Liver (tissue), 9 donors: ENCODE data around the gene NR6A1. TPM values are rescaled to one million over a fixed set of nuclear protein-coding genes. Genes with fewer than 3 reads are reported as not detected.

Source experiments
- DNase-seq: peaks from one replicate; pipeline ENCODE4 v3.0.0-alpha.2; 2017; ENCODE audit warnings: low spot score
- H3K27ac ChIP-seq, 2 donors: one replicate each; pipeline ENCODE4 v1.7.0; 2013; ENCODE audit warnings: inconsistent platforms in 2 of 2, low read length in 2 of 2, control low read depth in 1 of 2, low read depth in 1 of 2, mild to moderate bottlenecking in 1 of 2
- H3K27me3 ChIP-seq, 4 donors: one replicate each; pipeline versions ENCODE4 v1.6.1 to v1.7.0; 2013; ENCODE audit warnings: low read length in 3 of 4, inconsistent platforms in 1 of 4, mild to moderate bottlenecking in 1 of 4, moderate library complexity in 1 of 4; ENCODE audit not compliant: control insufficient read depth in 4 of 4, insufficient read depth in 4 of 4
- H3K36me3 ChIP-seq, 4 donors: one replicate each; pipeline versions ENCODE4 v1.6.1 to v1.7.0; 2013; ENCODE audit warnings: low read length in 3 of 4, mild to moderate bottlenecking in 3 of 4, low read depth in 1 of 4, moderate library complexity in 1 of 4; ENCODE audit not compliant: control insufficient read depth in 4 of 4, insufficient read depth in 3 of 4
- H3K4me1 ChIP-seq, 4 donors: one replicate each; pipeline versions ENCODE4 v1.6.1 to v1.7.0; 2013; ENCODE audit warnings: low read length in 3 of 4, mild to moderate bottlenecking in 3 of 4, moderate library complexity in 1 of 4; ENCODE audit not compliant: control insufficient read depth in 4 of 4, insufficient read depth in 4 of 4
- H3K4me3 ChIP-seq, 3 donors: one replicate each; pipeline versions ENCODE4 v1.6.1 to v1.7.0; 2013; ENCODE audit warnings: low read length in 3 of 3, control low read depth in 1 of 3, low read depth in 1 of 3, mild to moderate bottlenecking in 1 of 3
- H3K9ac ChIP-seq, 2 donors: one replicate each; pipeline ENCODE4 v1.7.0; 2013; ENCODE audit warnings: low read length in 2 of 2, mild to moderate bottlenecking in 2 of 2, moderate library complexity in 2 of 2, control low read depth in 1 of 2, low read depth in 1 of 2
- H3K9me3 ChIP-seq, 4 donors: one replicate each; pipeline versions ENCODE4 v1.6.1 to v1.7.0; 2013; ENCODE audit warnings: low read length in 3 of 4; ENCODE audit not compliant: control insufficient read depth in 4 of 4
- EGR1 ChIP-seq, 2 donors: IDR thresholded peaks; 2 replicates each; pipeline ENCODE4 v1.6.1; 2016 to 2018; ENCODE audit warnings: antibody characterized with exemption in 2 of 2, low read depth in 2 of 2
- FOXA1 ChIP-seq: IDR thresholded peaks from 2 replicates; pipeline ENCODE4 v1.6.1; 2016; ENCODE audit warnings: antibody characterized with exemption
- FOXA2 ChIP-seq: IDR thresholded peaks from 2 replicates; pipeline ENCODE4 v1.6.1; 2016; ENCODE audit warnings: antibody characterized with exemption
- GABPA ChIP-seq, 2 donors: IDR thresholded peaks in 1 of 2; conservative IDR thresholded peaks in 1 of 2; 2 replicates each; pipeline ENCODE4 v1.6.1; 2016; ENCODE audit warnings: antibody characterized with exemption in 2 of 2, mild to moderate bottlenecking in 1 of 2, moderate library complexity in 1 of 2
- HNF4A ChIP-seq, 2 donors: conservative IDR thresholded peaks; 2 replicates each; pipeline ENCODE4 v1.6.1; 2016; ENCODE audit warnings: antibody characterized with exemption in 2 of 2, mild to moderate bottlenecking in 2 of 2
- HNF4G ChIP-seq: IDR thresholded peaks from 2 replicates; pipeline ENCODE4 v1.6.1; 2016; ENCODE audit warnings: antibody characterized with exemption
- JUND ChIP-seq, 2 donors: IDR thresholded peaks; 2 replicates each; pipeline ENCODE4 v1.6.1; 2016; ENCODE audit warnings: antibody characterized with exemption in 2 of 2
- NR2F2 ChIP-seq: IDR thresholded peaks from 2 replicates; pipeline ENCODE4 v1.6.1; 2016; ENCODE audit warnings: antibody characterized with exemption
- RAD21 ChIP-seq, 2 donors: IDR thresholded peaks; 2 replicates each; pipeline ENCODE4 v1.6.1; 2016; ENCODE audit warnings: antibody characterized with exemption in 2 of 2, mild to moderate bottlenecking in 2 of 2
- RXRA ChIP-seq, 2 donors: IDR thresholded peaks; 2 replicates each; pipeline ENCODE4 v1.6.1; 2017 to 2018; ENCODE audit warnings: antibody characterized with exemption in 2 of 2, mild to moderate bottlenecking in 1 of 2
- SP1 ChIP-seq: IDR thresholded peaks from 2 replicates; pipeline ENCODE4 v1.6.1; 2018; ENCODE audit warnings: antibody characterized with exemption, mild to moderate bottlenecking
- TAF1 ChIP-seq: conservative IDR thresholded peaks from 2 replicates; pipeline ENCODE4 v1.6.1; 2016; ENCODE audit warnings: antibody characterized with exemption, mild to moderate bottlenecking
- YY1 ChIP-seq: IDR thresholded peaks from 2 replicates; pipeline ENCODE4 v1.6.1; 2016; ENCODE audit warnings: antibody characterized with exemption, mild to moderate bottlenecking
- WGBS: extraction: QIAGEN DNeasy Blood & Tissue Kit; methylation state at CpG from one replicate; pipeline ENCODE4 v1.1.7; 2013; 5-methylcytosine and 5-hydroxymethylcytosine counted together
- polyA plus RNA-seq, 2 donors: library from polyadenylated mRNA; stranded (reverse) in 1 of 2; unstranded in 1 of 2; fragments of 200-250 nt in 1 of 2; fragments of >200 nt in 1 of 2; fragmentation: Nextera tagmentation in 1 of 2; extraction: Ambion mirVana in 1 of 2; gene quantifications; one replicate each; pipeline versions ENCODE4 v1.2.1 to v1.2.3, GENCODE V29; 2013 to 2015
- total RNA-seq, 2 donors: library from RNA; depleted of rRNA; stranded (reverse); fragments of >200 nt; gene quantifications; one replicate each; pipeline ENCODE4 v1.2.3, GENCODE V29; 2014
- TF ChIP-seq, protein P1 (sequence below): IDR thresholded peaks from 2 replicates; pipeline ENCODE4 v1.6.1; 2016; ENCODE audit warnings: antibody characterized with exemption
- TF ChIP-seq, protein P2 (sequence below): IDR thresholded peaks from 2 replicates; pipeline ENCODE4 v1.6.1; 2016; ENCODE audit warnings: antibody characterized with exemption
- TF ChIP-seq, protein P3 (sequence below): IDR thresholded peaks from 2 replicates; pipeline ENCODE4 v1.6.1; 2016; ENCODE audit warnings: antibody characterized with exemption, mild to moderate bottlenecking
- TF ChIP-seq, protein P4 (sequence below): fragments of 150-350 bp; IDR thresholded peaks from 2 replicates; pipeline ENCODE4 v1.5.1; 2017; ENCODE audit warnings: improper control_type of control experiment, low read depth, low read length; ENCODE audit not compliant: missing input control
- TF ChIP-seq, protein P5 (sequence below): IDR thresholded peaks from 2 replicates; pipeline ENCODE4 v1.6.1; 2016; ENCODE audit warnings: antibody characterized with exemption
- donor health status: healthy.
- donor health status: healthy.
- donor health status: healthy.
- donor health status: healthy.
- donor health status: healthy.

NR6A1 gene
- total and polyA plus RNA-seq, 4 donors, result 0.72 to 6.1 (median 2.1) TPM

DNA sequence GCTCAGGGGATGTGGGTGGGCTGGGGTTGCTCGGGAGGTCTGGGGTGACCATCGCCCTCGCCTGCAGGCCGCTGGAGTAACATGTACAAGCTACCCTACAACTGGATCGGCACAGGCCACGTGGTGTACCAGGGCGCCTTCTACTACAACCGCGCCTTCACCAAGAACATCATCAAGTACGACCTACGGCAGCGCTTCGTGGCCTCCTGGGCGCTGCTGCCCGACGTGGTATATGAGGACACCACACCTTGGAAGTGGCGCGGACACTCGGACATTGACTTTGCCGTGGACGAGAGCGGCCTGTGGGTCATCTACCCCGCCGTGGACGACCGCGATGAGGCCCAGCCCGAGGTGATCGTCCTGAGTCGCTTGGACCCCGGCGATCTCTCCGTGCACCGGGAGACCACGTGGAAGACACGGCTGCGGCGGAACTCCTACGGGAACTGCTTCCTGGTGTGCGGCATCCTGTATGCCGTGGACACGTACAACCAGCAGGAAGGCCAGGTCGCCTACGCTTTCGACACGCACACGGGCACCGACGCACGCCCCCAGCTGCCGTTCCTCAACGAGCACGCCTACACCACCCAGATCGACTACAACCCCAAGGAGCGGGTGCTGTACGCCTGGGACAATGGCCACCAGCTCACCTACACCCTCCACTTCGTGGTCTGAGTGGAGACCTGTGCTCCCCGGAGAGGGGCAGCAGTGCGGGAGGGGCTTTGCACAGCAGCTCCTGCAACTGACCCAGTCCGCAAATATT lies 38.8 kb upstream of the NR6A1 start:
- no peak overlapping the region for H3K4me3 ChIP-seq
- H3K36me3 ChIP-seq, result no peaks in the 10 kb centered on the region
- H3K4me1 ChIP-seq, result no peaks in the 10 kb centered on the region
- WGBS, result 95% methylated on average over 60 of the region's 60 CpGs
- H3K27ac ChIP-seq, result no peak overlapping the region
- TF ChIP-seq SP1 (no peak), HNF4G (no peak), RAD21 (IDR thresholded peaks at IDR 0.05) (no peak), HNF4A (conservative IDR thresholded peaks at IDR 0.05) (no peak), GABPA (IDR thresholded peaks at IDR 0.05 in 1 of 2, conservative IDR thresholded peaks at IDR 0.05 in 1 of 2) (no peak), EGR1 (IDR thresholded peaks at IDR 0.05; ENCODE audit: low read depth in 2 of 2) (no peak), YY1 (no peak), RXRA (IDR thresholded peaks at IDR 0.05) (no peak), FOXA2 (no peak), FOXA1 (no peak), TAF1 (no peak), NR2F2 (no peak), JUND (IDR thresholded peaks at IDR 0.05) (no peak)
- TF ChIP-seq, protein P1, sequence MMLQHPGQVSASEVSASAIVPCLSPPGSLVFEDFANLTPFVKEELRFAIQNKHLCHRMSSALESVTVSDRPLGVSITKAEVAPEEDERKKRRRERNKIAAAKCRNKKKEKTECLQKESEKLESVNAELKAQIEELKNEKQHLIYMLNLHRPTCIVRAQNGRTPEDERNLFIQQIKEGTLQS, result no peak
- TF ChIP-seq, protein P2, sequence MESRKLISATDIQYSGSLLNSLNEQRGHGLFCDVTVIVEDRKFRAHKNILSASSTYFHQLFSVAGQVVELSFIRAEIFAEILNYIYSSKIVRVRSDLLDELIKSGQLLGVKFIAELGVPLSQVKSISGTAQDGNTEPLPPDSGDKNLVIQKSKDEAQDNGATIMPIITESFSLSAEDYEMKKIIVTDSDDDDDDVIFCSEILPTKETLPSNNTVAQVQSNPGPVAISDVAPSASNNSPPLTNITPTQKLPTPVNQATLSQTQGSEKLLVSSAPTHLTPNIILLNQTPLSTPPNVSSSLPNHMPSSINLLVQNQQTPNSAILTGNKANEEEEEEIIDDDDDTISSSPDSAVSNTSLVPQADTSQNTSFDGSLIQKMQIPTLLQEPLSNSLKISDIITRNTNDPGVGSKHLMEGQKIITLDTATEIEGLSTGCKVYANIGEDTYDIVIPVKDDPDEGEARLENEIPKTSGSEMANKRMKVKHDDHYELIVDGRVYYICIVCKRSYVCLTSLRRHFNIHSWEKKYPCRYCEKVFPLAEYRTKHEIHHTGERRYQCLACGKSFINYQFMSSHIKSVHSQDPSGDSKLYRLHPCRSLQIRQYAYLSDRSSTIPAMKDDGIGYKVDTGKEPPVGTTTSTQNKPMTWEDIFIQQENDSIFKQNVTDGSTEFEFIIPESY, result no peak
- TF ChIP-seq, protein P3, sequence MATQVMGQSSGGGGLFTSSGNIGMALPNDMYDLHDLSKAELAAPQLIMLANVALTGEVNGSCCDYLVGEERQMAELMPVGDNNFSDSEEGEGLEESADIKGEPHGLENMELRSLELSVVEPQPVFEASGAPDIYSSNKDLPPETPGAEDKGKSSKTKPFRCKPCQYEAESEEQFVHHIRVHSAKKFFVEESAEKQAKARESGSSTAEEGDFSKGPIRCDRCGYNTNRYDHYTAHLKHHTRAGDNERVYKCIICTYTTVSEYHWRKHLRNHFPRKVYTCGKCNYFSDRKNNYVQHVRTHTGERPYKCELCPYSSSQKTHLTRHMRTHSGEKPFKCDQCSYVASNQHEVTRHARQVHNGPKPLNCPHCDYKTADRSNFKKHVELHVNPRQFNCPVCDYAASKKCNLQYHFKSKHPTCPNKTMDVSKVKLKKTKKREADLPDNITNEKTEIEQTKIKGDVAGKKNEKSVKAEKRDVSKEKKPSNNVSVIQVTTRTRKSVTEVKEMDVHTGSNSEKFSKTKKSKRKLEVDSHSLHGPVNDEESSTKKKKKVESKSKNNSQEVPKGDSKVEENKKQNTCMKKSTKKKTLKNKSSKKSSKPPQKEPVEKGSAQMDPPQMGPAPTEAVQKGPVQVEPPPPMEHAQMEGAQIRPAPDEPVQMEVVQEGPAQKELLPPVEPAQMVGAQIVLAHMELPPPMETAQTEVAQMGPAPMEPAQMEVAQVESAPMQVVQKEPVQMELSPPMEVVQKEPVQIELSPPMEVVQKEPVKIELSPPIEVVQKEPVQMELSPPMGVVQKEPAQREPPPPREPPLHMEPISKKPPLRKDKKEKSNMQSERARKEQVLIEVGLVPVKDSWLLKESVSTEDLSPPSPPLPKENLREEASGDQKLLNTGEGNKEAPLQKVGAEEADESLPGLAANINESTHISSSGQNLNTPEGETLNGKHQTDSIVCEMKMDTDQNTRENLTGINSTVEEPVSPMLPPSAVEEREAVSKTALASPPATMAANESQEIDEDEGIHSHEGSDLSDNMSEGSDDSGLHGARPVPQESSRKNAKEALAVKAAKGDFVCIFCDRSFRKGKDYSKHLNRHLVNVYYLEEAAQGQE, result no peak
- TF ChIP-seq, protein P4, sequence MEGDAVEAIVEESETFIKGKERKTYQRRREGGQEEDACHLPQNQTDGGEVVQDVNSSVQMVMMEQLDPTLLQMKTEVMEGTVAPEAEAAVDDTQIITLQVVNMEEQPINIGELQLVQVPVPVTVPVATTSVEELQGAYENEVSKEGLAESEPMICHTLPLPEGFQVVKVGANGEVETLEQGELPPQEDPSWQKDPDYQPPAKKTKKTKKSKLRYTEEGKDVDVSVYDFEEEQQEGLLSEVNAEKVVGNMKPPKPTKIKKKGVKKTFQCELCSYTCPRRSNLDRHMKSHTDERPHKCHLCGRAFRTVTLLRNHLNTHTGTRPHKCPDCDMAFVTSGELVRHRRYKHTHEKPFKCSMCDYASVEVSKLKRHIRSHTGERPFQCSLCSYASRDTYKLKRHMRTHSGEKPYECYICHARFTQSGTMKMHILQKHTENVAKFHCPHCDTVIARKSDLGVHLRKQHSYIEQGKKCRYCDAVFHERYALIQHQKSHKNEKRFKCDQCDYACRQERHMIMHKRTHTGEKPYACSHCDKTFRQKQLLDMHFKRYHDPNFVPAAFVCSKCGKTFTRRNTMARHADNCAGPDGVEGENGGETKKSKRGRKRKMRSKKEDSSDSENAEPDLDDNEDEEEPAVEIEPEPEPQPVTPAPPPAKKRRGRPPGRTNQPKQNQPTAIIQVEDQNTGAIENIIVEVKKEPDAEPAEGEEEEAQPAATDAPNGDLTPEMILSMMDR, result no peak
- TF ChIP-seq, protein P5, sequence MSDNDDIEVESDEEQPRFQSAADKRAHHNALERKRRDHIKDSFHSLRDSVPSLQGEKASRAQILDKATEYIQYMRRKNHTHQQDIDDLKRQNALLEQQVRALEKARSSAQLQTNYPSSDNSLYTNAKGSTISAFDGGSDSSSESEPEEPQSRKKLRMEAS, result no peak
- no peak for DNase-seq
- H3K9ac ChIP-seq, result no peak overlapping the region
- no peaks in the 10 kb centered on the region for H3K27me3 ChIP-seq
- H3K9me3 ChIP-seq, result no peaks in the 10 kb centered on the region
